K562 (cell line): ENCODE results near the gene DTX1. TPM values are rescaled to one million over a fixed set of nuclear protein-coding genes. Genes with fewer than 3 reads are reported as not detected.

ENCODE experiments used
- ARHGAP35 ChIP-seq: fragments of 450-650 bp; IDR thresholded peaks from 2 replicates; pipeline ENCODE4 v1.6.1; 2018; ENCODE audit not compliant: partially characterized antibody
- ATF2 ChIP-seq: sonication (generic); formaldehyde crosslinking; IDR thresholded peaks from 2 replicates; pipeline ENCODE4 v1.8.1; 2022; ENCODE audit warnings: missing genetic modification reagents
- CREB1 ChIP-seq, 2 experiments: sonication (generic) in 1 of 2; formaldehyde crosslinking in 1 of 2; IDR thresholded peaks; 2 replicates each; pipeline versions ENCODE4 v1.6.1 to v1.8.0; 2012 to 2022; ENCODE audit warnings: inconsistent platforms in 1 of 2, mild to moderate bottlenecking in 1 of 2, missing genetic modification reagents in 1 of 2, moderate library complexity in 1 of 2
- E2F8 ChIP-seq: fragments of 450-650 bp; IDR thresholded peaks from 2 replicates; pipeline ENCODE4 v1.7.1; 2018; ENCODE audit warnings: mild to moderate bottlenecking, low read depth; ENCODE audit not compliant: partially characterized antibody
- KAT8 ChIP-seq: fragments of 450-650 bp; IDR thresholded peaks from 2 replicates; pipeline ENCODE4 v1.6.1; 2016; ENCODE audit warnings: low read depth, mild to moderate bottlenecking
- KLF16 ChIP-seq: IDR thresholded peaks from 2 replicates; pipeline ENCODE4 v1.6.1; 2016; ENCODE audit warnings: antibody characterized with exemption
- MCM2 ChIP-seq: fragments of 450-650 bp; IDR thresholded peaks from 2 replicates; pipeline ENCODE4 v1.6.1; 2017; ENCODE audit warnings: low read depth, mild to moderate bottlenecking
- MCM7 ChIP-seq, 2 experiments: fragments of 450-650 bp; IDR thresholded peaks; 2 replicates each; pipeline ENCODE4 v1.6.1; 2016 to 2018
- MTA1 ChIP-seq: fragments of 450-650 bp; IDR thresholded peaks from 2 replicates; pipeline ENCODE4 v1.6.1; 2017; ENCODE audit warnings: borderline replicate concordance
- NCOA2 ChIP-seq, 2 experiments: fragments of 450-650 bp; IDR thresholded peaks; 2 replicates each; pipeline ENCODE4 v1.6.1; 2018; ENCODE audit warnings: mild to moderate bottlenecking in 2 of 2, moderate library complexity in 1 of 2; ENCODE audit not compliant: partially characterized antibody in 2 of 2
- POLR2A ChIP-seq: fragments of 450-650 bp; conservative IDR thresholded peaks from 2 replicates; pipeline ENCODE4 v1.6.1; 2016
- SMARCB1 ChIP-seq: IDR thresholded peaks from 2 replicates; pipeline ENCODE4 v1.6.1; 2011; ENCODE audit warnings: improper control_type of control experiment, low read depth; ENCODE audit not compliant: insufficient read length
- TEAD1 ChIP-seq, 2 experiments: fragments of 450-650 bp in 1 of 2; sonication (generic) in 1 of 2; formaldehyde crosslinking; IDR thresholded peaks; 2 replicates each; pipeline versions ENCODE4 v1.4.0 to v1.8.0; 2020 to 2022; ENCODE audit warnings: mild to moderate bottlenecking in 2 of 2, missing genetic modification reagents in 1 of 2
- ZC3H4 ChIP-seq: sonication (generic); formaldehyde crosslinking; IDR thresholded peaks from 2 replicates; pipeline ENCODE4 v1.9.0; 2021; ENCODE audit warnings: missing genetic modification reagents, borderline replicate concordance
- ZMIZ1 ChIP-seq, 2 experiments: fragments of 150-350 bp in 1 of 2; IDR thresholded peaks; 2 replicates each; pipeline ENCODE4 v1.6.1; 2012 to 2016; ENCODE audit warnings: low read depth in 2 of 2, low read length in 2 of 2, mild to moderate bottlenecking in 1 of 2, moderate library complexity in 1 of 2
- ZNF146 ChIP-seq: IDR thresholded peaks from one replicate; pipeline ENCODE4 v1.6.1; 2018; ENCODE audit warnings: missing compliant biosample characterization; ENCODE audit not compliant: unreplicated experiment
- ZNF23 ChIP-seq: fragments of 250-450 bp; sonication (Bioruptor Pico); IDR thresholded peaks from 2 replicates; pipeline ENCODE4 v1.4.0; 2020; ENCODE audit warnings: mild to moderate bottlenecking
- ZNF263 ChIP-seq: sonication (generic); formaldehyde crosslinking; IDR thresholded peaks from 2 replicates; pipeline ENCODE4 v1.8.0; 2022; ENCODE audit warnings: mild to moderate bottlenecking, missing genetic modification reagents, borderline replicate concordance
- ZNF347 ChIP-seq: fragments of 450-650 bp; formaldehyde crosslinking; IDR thresholded peaks from 2 replicates; pipeline ENCODE4 v1.4.0; 2020; ENCODE audit warnings: low read depth, mild to moderate bottlenecking, moderate library complexity
- ZNF830 ChIP-seq: fragments of 250-450 bp; sonication (Bioruptor Pico); IDR thresholded peaks from 2 replicates; pipeline ENCODE4 v1.5.0; 2021; ENCODE audit warnings: mild to moderate bottlenecking
- polyA plus RNA-seq, 8 experiments: library from polyadenylated mRNA; depleted of rRNA in 4 of 8; stranded (reverse) in 5 of 8; unstranded in 3 of 8; fragments of >200 nt; fragmentation: Nextera tagmentation in 2 of 8; fragmentation: Illumina TruSeq in 1 of 8; extraction: Ambion mirVana in 2 of 8; extraction: Trizol in 1 of 8; gene quantifications; 2 replicates each; pipeline versions ENCODE4 v1.2.1 to v1.2.3, GENCODE V29; 2011 to 2014; ENCODE audit warnings: inconsistent platforms in 1 of 8, missing spikeins in 1 of 8
- total RNA-seq, 7 experiments: library from RNA; depleted of rRNA in 6 of 7; stranded (reverse); fragments of >200 nt in 6 of 7; fragmentation: Illumina TruSeq in 2 of 7; extraction: Trizol in 2 of 7; gene quantifications; 2 replicates each; pipeline versions ENCODE4 v1.2.1 to v1.2.3, GENCODE V29; 2011 to 2021; ENCODE audit warnings: low replicate concordance in 1 of 7

DTX1 gene
- total and polyA plus RNA-seq, 9 of the 15 experiments (the other 6 are each of a cell fraction or from before 2014, with no cell fraction given) = not detected

GRCh38 chr12:113103756-113104450, 47.4 kb downstream of the DTX1 start (continued):
- TF ChIP-seq ZNF146 (CRISPR knock-in tag) (no peak), TEAD1 (CRISPR knock-in tag; IDR thresholded peaks at IDR 0.05) (no peak), NCOA2 (IDR thresholded peaks at IDR 0.05; ENCODE audit: partially characterized antibody in 2 of 2) (no peak), MTA1 (no peak), E2F8 (no peak), KAT8 (no peak), MCM2 (no peak), ZC3H4 (CRISPR knock-in tag) (no peak), ZMIZ1 (IDR thresholded peaks at IDR 0.05; ENCODE audit: low read depth in 2 of 2, low read length in 2 of 2) (no peak), ARHGAP35 (no peak), SMARCB1 (no peak), ATF2 (no peak), MCM7 (IDR thresholded peaks at IDR 0.05) (no peak), POLR2A (no peak), ZNF830 (no peak), ZNF263 (CRISPR knock-in tag) (no peak), ZNF23 (no peak), KLF16 (no peak), ZNF347 (CRISPR knock-in tag) (no peak), CREB1 (IDR thresholded peaks at IDR 0.05) (0 out of 2 replicates have a peak, but pooled peaks have one; percentile 17), CREB1 (CRISPR knock-in tag; IDR thresholded peaks at IDR 0.05) (no peak)
